GM12878 (cell line): Measurements from ENCODE around the gene MDFIC. TPM values are rescaled to one million over a fixed set of nuclear protein-coding genes. Genes with fewer than 3 reads are reported as not detected.
A peak's percentile ranks its signal among the peaks of the same experiment; 100 is the strongest.

Experiments used
- DPF2 ChIP-seq: fragments of 450-650 bp; IDR thresholded peaks from 2 replicates; pipeline ENCODE4 v1.6.1; 2017; ENCODE audit warnings: mild to moderate bottlenecking
- ESRRA ChIP-seq: IDR thresholded peaks from 2 replicates; pipeline ENCODE4 v1.6.1; 2012; ENCODE audit warnings: mild to moderate bottlenecking, low read length, improper control_type of control experiment
- ETV6 ChIP-seq, 2 experiments: fragments of 450-650 bp in 1 of 2; IDR thresholded peaks in 1 of 2; conservative IDR thresholded peaks in 1 of 2; 2 replicates each; pipeline ENCODE4 v1.6.1; 2014; ENCODE audit warnings: antibody characterized with exemption in 1 of 2, borderline replicate concordance in 1 of 2, low read depth in 1 of 2, mild to moderate bottlenecking in 1 of 2, moderate library complexity in 1 of 2
- FOXM1 ChIP-seq: IDR thresholded peaks from 2 replicates; pipeline ENCODE4 v1.6.1; 2012; ENCODE audit warnings: low read depth, mild to moderate bottlenecking, inconsistent platforms, low read length, moderate library complexity
- HDAC6 ChIP-seq: fragments of 200-600 bp; sonication (generic); IDR thresholded peaks from one replicate; pipeline ENCODE4 v1.8.0; 2017; ENCODE audit warnings: antibody characterized with exemption; ENCODE audit not compliant: unreplicated experiment
- IKZF2 ChIP-seq, 2 experiments: fragments of 450-650 bp; IDR thresholded peaks; 2 replicates each; pipeline ENCODE4 v1.6.1; 2017; ENCODE audit warnings: mild to moderate bottlenecking in 2 of 2, moderate library complexity in 2 of 2
- JUNB ChIP-seq: IDR thresholded peaks from 2 replicates; pipeline ENCODE4 v1.6.1; 2016; ENCODE audit warnings: antibody characterized with exemption, mild to moderate bottlenecking
- KLF5 ChIP-seq: fragments of 450-650 bp; IDR thresholded peaks from 2 replicates; pipeline ENCODE4 v1.6.1; 2014; ENCODE audit warnings: mild to moderate bottlenecking; ENCODE audit not compliant: partially characterized antibody
- MTA2 ChIP-seq: fragments of 450-650 bp; IDR thresholded peaks from 2 replicates; pipeline ENCODE4 v1.6.1; 2016; ENCODE audit warnings: low read depth, mild to moderate bottlenecking, moderate library complexity
- MYC ChIP-seq: IDR thresholded peaks from 2 replicates; pipeline ENCODE4 v1.6.1; 2011; ENCODE audit warnings: mild to moderate bottlenecking, low read length, moderate library complexity, inconsistent platforms; ENCODE audit not compliant: insufficient read depth, insufficient replicate concordance, insufficient read length, severe bottlenecking
- NBN ChIP-seq: fragments of 450-650 bp; IDR thresholded peaks from 2 replicates; pipeline ENCODE4 v1.6.1; 2016
- NRF1 ChIP-seq: conservative IDR thresholded peaks from 2 replicates; pipeline ENCODE4 v1.6.1; 2011; ENCODE audit warnings: mild to moderate bottlenecking, low read depth, low read length, improper control_type of control experiment
- PKNOX1 ChIP-seq: fragments of 450-650 bp; IDR thresholded peaks from 2 replicates; pipeline ENCODE4 v1.6.1; 2016; ENCODE audit warnings: mild to moderate bottlenecking
- SIN3A ChIP-seq: IDR thresholded peaks from 2 replicates; pipeline ENCODE4 v1.6.1; 2012; ENCODE audit warnings: low read depth, low read length, improper control_type of control experiment
- SMAD1 ChIP-seq: fragments of 450-650 bp; IDR thresholded peaks from 2 replicates; pipeline ENCODE4 v1.6.1; 2018; ENCODE audit warnings: mild to moderate bottlenecking, low read depth; ENCODE audit not compliant: partially characterized antibody
- SPI1 ChIP-seq: IDR thresholded peaks from 2 replicates; pipeline ENCODE4 v1.6.1; 2011; ENCODE audit warnings: low read depth, mild to moderate bottlenecking, low read length, moderate library complexity, borderline replicate concordance; ENCODE audit not compliant: insufficient read depth
- STAT3 ChIP-seq: IDR thresholded peaks from 2 replicates; pipeline ENCODE4 v1.6.1; 2011; ENCODE audit warnings: low read depth, low read length, improper control_type of control experiment
- ZNF207 ChIP-seq: fragments of 450-650 bp; IDR thresholded peaks from 2 replicates; pipeline ENCODE4 v1.6.1; 2014; ENCODE audit warnings: antibody characterized with exemption, mild to moderate bottlenecking, borderline replicate concordance
- ZNF622 ChIP-seq: fragments of 450-650 bp; IDR thresholded peaks from 2 replicates; pipeline ENCODE4 v1.6.1; 2017; ENCODE audit warnings: mild to moderate bottlenecking, inconsistent platforms
- ZNF687 ChIP-seq: fragments of 450-650 bp; IDR thresholded peaks from 2 replicates; pipeline ENCODE4 v1.6.1; 2017; ENCODE audit warnings: mild to moderate bottlenecking, moderate library complexity
- polyA plus RNA-seq, 11 experiments: library from polyadenylated mRNA; depleted of rRNA in 4 of 11; unstranded in 6 of 11; stranded (reverse) in 5 of 11; fragments of >200 nt; fragmentation: Nextera tagmentation in 4 of 11; fragmentation: Illumina TruSeq in 1 of 11; extraction: Ambion mirVana in 4 of 11; extraction: Trizol in 1 of 11; gene quantifications; 1 replicate in 1 of 11; 2 replicates in 10 of 11; pipeline versions ENCODE4 v1.2.1 to v1.2.3, GENCODE V29; 2011 to 2016; ENCODE audit warnings: inconsistent platforms in 2 of 11, missing spikeins in 2 of 11, low read depth in 1 of 11
- total RNA-seq, 4 experiments: library from RNA; depleted of rRNA in 3 of 4; stranded (reverse); fragments of >200 nt in 3 of 4; fragmentation: Illumina TruSeq in 1 of 4; extraction: Trizol in 1 of 4; gene quantifications; 2 replicates each; pipeline versions ENCODE4 v1.2.1 to v1.2.3, GENCODE V29; 2013 to 2021
- TF ChIP-seq, protein P1 (sequence below): fragments of 450-650 bp; formaldehyde crosslinking; IDR thresholded peaks from 2 replicates; pipeline ENCODE4 v1.4.0; 2020; ENCODE audit warnings: mild to moderate bottlenecking, moderate library complexity

MDFIC gene
- total and polyA plus RNA-seq, 10 of the 15 experiments (the other 5 are each of a cell fraction or from before 2014, with no cell fraction given) = 7.3 to 58.4 (median 40.0) TPM

- no peak for TF ChIP-seq SPI1
- no peak for TF ChIP-seq SMAD1
- peak; percentile 56 to 58; a peak in 2 of 4 replicates for TF ChIP-seq IKZF2 (IDR thresholded peaks at IDR 0.05)
- TF ChIP-seq DPF2 = peak; percentile 41; the same call in 1 of the 2 replicates
- TF ChIP-seq PKNOX1 = no peak
- TF ChIP-seq SIN3A = no peak
- TF ChIP-seq ZNF622 = no peak
- TF ChIP-seq ZNF687 = 0 out of 2 replicates have a peak, but pooled peaks have one; percentile 52
- TF ChIP-seq FOXM1 = no peak; the same call in 1 of the 2 replicates
- TF ChIP-seq HDAC6 = no peak
- TF ChIP-seq ESRRA = no peak
- TF ChIP-seq MTA2 = no peak
- 0 out of 2 replicates have a peak, but pooled peaks have one; percentile 67 for TF ChIP-seq NBN
- no peak for TF ChIP-seq MYC
- TF ChIP-seq KLF5 = peak; percentile 26
- no peak for TF ChIP-seq JUNB
- no peak for TF ChIP-seq NRF1
- TF ChIP-seq STAT3 = no peak
- TF ChIP-seq ETV6 (conservative IDR thresholded peaks at IDR 0.05 in 1 of 2, IDR thresholded peaks at IDR 0.05 in 1 of 2; ENCODE audit: borderline replicate concordance in 1 of 2, low read depth in 1 of 2) = no peak
- TF ChIP-seq, protein P1, sequence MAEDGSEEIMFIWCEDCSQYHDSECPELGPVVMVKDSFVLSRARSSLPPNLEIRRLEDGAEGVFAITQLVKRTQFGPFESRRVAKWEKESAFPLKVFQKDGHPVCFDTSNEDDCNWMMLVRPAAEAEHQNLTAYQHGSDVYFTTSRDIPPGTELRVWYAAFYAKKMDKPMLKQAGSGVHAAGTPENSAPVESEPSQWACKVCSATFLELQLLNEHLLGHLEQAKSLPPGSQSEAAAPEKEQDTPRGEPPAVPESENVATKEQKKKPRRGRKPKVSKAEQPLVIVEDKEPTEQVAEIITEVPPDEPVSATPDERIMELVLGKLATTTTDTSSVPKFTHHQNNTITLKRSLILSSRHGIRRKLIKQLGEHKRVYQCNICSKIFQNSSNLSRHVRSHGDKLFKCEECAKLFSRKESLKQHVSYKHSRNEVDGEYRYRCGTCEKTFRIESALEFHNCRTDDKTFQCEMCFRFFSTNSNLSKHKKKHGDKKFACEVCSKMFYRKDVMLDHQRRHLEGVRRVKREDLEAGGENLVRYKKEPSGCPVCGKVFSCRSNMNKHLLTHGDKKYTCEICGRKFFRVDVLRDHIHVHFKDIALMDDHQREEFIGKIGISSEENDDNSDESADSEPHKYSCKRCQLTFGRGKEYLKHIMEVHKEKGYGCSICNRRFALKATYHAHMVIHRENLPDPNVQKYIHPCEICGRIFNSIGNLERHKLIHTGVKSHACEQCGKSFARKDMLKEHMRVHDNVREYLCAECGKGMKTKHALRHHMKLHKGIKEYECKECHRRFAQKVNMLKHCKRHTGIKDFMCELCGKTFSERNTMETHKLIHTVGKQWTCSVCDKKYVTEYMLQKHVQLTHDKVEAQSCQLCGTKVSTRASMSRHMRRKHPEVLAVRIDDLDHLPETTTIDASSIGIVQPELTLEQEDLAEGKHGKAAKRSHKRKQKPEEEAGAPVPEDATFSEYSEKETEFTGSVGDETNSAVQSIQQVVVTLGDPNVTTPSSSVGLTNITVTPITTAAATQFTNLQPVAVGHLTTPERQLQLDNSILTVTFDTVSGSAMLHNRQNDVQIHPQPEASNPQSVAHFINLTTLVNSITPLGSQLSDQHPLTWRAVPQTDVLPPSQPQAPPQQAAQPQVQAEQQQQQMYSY (CRISPR knock-in tag) = no peak
- no peak for TF ChIP-seq ZNF207
Observed at GRCh38 chr7:114922026-114922651, at the start of gene MDFIC (continued).
